OCI-LY7 (cell line): Measurements from ENCODE around the gene DR1.

Experiments
- EZH2phosphoT487 ChIP-seq: fragments of 200-600 bp; sonication (generic); IDR thresholded peaks from 2 replicates; pipeline ENCODE4 v1.6.1; 2018; ENCODE audit warnings: low read depth, borderline replicate concordance, mild to moderate bottlenecking, mixed run types, antibody characterized with exemption, low read length, moderate library complexity, mixed read lengths
- TF ChIP-seq, protein P1 (sequence below): fragments of 200-600 bp; sonication (generic); conservative IDR thresholded peaks from 2 replicates; pipeline ENCODE4 v1.5.1; 2014; ENCODE audit warnings: mild to moderate bottlenecking, antibody characterized with exemption, low read length, moderate library complexity, mixed read lengths

DNA sequence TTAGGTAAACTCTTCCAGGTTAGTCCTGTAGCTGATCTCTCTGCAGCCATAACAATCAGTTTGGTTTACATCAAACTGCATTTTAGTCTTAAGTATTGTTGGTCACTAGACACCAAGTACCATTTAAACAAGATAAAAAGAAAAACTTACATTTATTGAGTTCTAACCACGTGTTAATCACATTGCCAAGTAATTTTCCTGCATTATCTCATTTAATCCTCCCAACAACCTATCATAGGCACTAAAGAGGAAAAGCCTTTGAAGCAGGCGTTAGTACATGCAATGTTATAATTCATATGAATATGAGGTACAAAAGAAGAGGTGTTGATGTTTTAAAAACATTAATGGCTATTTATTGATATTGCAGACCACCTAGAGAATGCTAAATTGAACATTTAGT lies 9.0 kb downstream of the DR1 start:
- TF ChIP-seq, protein P1, sequence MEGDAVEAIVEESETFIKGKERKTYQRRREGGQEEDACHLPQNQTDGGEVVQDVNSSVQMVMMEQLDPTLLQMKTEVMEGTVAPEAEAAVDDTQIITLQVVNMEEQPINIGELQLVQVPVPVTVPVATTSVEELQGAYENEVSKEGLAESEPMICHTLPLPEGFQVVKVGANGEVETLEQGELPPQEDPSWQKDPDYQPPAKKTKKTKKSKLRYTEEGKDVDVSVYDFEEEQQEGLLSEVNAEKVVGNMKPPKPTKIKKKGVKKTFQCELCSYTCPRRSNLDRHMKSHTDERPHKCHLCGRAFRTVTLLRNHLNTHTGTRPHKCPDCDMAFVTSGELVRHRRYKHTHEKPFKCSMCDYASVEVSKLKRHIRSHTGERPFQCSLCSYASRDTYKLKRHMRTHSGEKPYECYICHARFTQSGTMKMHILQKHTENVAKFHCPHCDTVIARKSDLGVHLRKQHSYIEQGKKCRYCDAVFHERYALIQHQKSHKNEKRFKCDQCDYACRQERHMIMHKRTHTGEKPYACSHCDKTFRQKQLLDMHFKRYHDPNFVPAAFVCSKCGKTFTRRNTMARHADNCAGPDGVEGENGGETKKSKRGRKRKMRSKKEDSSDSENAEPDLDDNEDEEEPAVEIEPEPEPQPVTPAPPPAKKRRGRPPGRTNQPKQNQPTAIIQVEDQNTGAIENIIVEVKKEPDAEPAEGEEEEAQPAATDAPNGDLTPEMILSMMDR: no peak
- no peak for TF ChIP-seq EZH2phosphoT487
